Choroid plexus epithelial cell (primary cell): ENCODE data around the gene SMIM29.
"Not testable (repeated sequence)": the region's sequence is repeated elsewhere in the genome, so short reads cannot be mapped to it uniquely, and the experiment has no call there.

ENCODE experiments used
- DNase-seq: peaks from one replicate; pipeline ENCODE4 v3.0.0-alpha.2; 2010; ENCODE audit warnings: low read depth
- H3K4me3 ChIP-seq: 2 replicates; pipeline ENCODE4 v1.5.1; 2011; ENCODE audit warnings: low read depth, mild to moderate bottlenecking, control low read depth, low read length, moderate library complexity
- CTCF ChIP-seq: conservative IDR thresholded peaks from 2 replicates; pipeline ENCODE4 v1.5.1; 2011; ENCODE audit warnings: low read depth, mild to moderate bottlenecking, control low read depth, inconsistent platforms, low read length, moderate library complexity

Gene SMIM29

DNA sequence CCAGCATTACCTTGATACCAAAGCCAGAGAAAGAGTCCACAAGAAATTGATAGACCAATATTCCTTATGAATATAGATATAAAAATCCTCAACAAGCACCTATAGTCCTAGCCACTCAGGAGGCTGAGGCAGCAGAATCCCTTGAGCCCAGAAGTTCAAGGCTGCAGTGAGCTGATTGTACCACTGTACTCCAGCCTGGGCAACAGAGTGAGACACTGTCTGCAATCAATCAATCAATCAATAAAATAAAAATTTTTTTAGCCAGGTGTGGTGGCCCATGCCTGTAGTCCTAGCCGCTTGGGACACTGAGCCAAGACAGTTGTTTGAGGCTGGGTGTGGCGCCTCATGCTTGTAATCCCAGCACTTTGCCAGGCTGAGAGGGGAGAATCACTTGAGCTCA, 18.9 kb upstream of the SMIM29 start:
- TF ChIP-seq CTCF, result no peak
- DNase-seq, result no peak
- no peak overlapping the region for H3K4me3 ChIP-seq

DNA sequence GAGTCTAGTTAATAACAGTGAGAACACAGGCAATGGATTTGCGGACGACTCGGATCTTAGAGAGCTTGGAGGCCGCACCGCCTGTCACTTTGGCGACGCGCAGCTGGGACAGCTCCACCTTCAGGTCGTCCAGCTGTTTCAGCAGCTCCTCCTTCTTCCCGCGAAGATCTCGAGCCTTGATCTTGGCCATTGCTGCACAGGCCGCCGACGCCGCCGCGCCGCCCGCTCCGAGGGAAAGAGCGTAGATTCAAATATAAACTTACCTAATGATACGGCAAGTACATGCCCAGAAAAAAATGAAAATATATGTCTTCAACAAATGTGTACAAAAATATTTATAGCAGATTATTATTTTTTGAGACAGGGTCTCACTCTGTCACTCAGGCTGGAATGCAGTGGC, 14.7 kb upstream of the SMIM29 start:
- H3K4me3 ChIP-seq, DNase-seq: not testable (repeated sequence)

DNA sequence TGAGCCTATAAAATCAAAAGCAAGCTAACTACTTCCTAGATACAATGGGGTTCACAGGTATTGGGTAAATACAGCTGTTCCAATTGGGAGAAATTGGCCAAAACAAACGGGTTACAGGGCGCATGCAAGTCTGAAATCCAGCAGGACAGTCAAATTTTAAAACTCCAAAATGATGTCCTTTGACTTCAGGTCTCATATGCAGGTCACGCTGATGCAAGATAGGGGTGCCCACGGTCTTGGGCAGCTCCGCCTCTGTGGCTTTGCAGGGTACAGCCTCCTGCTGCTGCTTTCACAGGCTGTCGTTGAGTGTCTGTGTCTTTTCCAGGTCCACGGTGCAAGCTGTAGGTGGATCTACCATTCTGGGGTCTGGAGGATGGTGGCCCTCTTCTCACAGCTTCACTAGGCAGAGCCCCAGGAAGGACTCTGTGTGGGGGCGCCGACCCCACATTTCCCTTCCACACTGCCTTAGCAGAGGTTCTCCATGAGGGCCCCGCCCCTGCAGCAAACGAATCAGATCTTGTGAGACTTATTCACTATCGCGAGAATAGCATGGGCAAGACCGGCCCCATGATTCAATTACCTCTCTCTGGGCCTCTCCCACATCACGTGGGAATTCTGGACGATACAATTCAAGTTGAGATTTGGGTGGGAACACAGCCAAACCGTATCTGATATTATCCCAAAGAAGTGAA, 11.9 kb upstream of the SMIM29 start:
- H3K4me3 ChIP-seq, result no peak overlapping the region
- no peak for TF ChIP-seq CTCF
- no peak for DNase-seq

DNA sequence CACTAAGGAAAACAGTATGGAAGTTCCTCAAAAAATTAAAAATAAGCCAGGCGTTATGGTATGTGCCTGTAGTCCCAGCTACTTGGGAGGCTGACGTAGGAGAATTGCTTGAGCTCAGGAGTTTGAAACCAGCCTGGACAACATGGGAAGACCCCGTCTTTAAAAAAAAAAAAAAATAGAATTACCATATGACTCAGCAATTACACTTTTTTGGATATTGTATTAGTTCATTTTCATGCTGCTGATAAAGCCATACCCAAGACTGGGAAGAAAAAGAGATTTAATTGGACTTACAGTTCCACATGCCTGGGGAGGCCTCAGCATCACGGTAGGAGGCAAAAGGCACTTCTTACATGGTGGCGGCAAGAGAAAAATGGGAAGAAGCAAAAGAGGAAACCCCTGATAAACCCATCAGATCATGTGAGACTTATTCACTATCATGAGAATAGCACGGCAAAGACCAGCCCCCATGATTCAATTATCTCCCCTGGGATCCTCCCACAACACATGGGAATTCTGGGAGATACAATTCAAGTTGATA, 10.8 kb upstream of the SMIM29 start:
- no peak for DNase-seq
- H3K4me3 ChIP-seq, result no peak overlapping the region
- no peak for TF ChIP-seq CTCF

GRCh38 chr6:34252395-34252794, 3.6 kb upstream of the SMIM29 start:
- H3K4me3 ChIP-seq, DNase-seq: not testable (repeated sequence)

GRCh38 chr6:34249469-34250261, 859 bp upstream of the SMIM29 start:
- DNase-seq, result no peak
- H3K4me3 ChIP-seq, result peak overlapping the region; percentile 81
- no peak for TF ChIP-seq CTCF

DNA sequence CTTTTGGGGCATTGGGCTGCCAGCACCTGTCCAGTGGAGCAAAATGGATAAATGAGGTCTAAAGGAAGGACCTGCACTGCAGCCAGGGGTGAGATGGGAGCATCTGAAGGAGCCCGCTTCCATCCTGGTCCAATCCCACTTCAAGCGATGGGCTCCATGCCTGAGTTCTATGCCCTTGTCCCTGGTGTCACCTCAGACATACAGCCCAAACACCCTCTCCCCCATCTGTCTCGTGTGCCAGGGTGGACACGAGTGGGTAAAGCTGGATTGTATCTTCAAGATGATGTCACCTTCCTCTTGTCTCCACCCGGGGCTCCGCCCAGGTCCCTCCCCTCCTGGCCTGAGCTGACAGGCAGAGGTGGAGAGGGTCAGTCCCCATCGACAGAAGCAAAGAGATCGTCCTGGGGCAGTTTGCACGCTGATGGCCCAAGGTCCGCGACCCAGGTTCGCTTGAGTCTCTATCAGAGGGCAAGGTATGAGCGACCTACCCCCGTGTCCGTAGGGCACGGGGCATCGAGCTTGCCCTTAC, 544 bp downstream of the SMIM29 start:
- peak; percentile 33 for DNase-seq
- no peak for TF ChIP-seq CTCF
- H3K4me3 ChIP-seq, result peak overlapping the region; percentile 92
